HS-27A (cell line): ENCODE measurements around the gene GPR26.

Source experiments
- DNase-seq: peaks from one replicate; pipeline ENCODE4 v3.0.0-alpha.2; 2012; ENCODE audit warnings: low read depth, missing footprints

Gene GPR26, protein sequence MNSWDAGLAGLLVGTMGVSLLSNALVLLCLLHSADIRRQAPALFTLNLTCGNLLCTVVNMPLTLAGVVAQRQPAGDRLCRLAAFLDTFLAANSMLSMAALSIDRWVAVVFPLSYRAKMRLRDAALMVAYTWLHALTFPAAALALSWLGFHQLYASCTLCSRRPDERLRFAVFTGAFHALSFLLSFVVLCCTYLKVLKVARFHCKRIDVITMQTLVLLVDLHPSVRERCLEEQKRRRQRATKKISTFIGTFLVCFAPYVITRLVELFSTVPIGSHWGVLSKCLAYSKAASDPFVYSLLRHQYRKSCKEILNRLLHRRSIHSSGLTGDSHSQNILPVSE

DNA sequence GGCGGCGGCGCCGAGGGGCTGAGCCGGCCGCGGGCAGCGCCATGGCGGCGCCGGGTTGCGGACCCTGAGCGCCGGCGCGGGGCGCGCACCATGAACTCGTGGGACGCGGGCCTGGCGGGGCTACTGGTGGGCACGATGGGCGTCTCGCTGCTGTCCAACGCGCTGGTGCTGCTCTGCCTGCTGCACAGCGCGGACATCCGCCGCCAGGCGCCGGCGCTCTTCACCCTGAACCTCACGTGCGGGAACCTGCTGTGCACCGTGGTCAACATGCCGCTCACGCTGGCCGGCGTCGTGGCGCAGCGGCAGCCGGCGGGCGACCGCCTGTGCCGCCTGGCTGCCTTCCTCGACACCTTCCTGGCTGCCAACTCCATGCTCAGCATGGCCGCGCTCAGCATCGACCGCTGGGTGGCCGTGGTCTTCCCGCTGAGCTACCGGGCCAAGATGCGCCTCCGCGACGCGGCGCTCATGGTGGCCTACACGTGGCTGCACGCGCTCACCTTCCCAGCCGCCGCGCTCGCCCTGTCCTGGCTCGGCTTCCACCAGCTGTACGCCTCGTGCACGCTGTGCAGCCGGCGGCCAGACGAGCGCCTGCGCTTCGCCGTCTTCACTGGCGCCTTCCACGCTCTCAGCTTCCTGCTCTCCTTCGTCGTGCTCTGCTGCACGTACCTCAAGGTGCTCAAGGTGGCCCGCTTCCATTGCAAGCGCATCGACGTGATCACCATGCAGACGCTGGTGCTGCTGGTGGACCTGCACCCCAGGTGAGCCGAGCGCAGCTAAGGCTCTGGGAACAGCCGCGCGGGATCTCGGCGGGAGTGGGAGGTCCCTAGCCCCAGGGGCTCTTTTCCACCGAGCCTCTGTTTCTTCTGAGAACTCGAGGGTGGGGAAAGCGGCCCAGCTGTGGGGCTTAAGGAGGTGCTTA lies at the start of gene GPR26:
GPR26 (plus strand) TSS at position 38 of the 919 bp plus-strand sequence; CDS start at position 91, 53 bp downstream.
- DNase-seq: no peak

DNA sequence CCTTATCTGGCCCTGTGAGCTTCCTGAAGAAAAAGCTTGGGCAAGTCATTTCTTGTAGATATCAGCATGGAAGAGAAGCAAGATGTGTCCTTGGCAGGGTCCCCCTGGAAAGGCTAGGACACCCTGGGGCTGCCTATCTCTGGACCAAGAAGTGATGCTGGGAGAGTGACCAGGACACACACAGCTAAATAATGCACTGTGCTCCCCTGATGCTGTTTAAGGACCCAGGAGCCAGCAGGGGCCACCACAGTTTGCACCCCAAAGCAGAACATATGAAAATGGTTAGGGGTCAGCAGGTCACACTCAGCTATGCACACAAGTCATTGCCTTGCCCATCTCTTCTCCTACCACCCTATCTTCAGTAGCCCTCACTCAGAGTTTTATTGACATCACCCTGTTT lies 47.9 kb upstream of the GPR26 start:
- no peak for DNase-seq

DNA sequence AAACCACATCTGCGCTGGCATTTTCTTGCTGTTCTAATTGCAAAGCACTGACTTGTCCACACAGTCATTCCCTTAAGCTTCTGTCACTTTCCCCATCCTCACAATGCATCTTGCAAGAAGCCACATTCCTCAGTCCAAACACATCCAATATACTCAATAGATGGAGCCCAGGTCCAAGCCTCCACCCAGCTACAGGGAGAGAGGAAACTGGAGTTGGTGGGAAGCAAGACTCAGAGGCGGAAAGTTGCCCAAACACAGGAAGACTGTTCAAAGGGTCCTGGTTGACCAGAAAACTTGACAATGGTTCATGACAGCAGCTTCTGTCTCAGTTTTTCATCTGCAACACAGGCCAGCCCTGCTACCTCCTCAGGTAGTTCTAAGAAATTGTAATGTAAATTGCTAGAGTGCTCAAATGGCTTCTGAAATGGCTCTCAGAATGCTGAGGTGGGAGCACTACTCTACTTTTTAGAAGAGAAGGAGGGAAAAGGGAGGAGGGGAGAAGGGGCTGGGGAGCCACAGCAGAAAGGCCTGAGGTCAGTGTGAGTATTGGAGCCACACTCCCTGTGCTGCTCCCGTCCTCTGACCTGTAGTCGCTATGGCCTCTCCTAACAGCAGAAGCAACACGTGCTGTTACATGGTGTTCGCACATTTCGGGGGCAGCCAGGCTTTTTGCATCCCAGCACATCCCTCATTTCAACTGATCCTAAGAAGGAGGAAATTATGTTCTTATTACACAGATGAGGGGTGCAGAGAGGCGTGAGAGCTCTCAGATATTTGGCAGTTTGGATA lies 46.9 kb upstream of the GPR26 start:
- DNase-seq: no peak

DNA sequence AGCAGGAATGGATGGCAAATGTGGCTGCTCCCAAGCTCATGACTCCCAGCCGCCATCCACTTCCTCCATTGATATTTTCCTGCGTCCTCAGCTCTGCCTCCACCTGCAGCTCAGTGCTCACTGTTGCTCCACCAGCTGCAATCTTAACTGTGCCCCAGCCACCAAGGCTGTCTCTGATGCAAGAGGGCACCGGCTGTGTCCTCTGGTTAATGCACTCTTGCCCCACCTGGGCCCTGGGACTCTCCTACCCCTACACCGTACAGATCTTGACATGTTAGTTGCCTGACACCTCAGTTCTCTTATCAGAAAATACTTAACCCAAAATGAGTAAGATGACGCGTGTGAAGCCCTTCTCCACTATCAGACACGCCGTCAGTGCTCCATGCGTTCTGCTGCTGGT lies 45.5 kb upstream of the GPR26 start:
- no peak for DNase-seq

DNA sequence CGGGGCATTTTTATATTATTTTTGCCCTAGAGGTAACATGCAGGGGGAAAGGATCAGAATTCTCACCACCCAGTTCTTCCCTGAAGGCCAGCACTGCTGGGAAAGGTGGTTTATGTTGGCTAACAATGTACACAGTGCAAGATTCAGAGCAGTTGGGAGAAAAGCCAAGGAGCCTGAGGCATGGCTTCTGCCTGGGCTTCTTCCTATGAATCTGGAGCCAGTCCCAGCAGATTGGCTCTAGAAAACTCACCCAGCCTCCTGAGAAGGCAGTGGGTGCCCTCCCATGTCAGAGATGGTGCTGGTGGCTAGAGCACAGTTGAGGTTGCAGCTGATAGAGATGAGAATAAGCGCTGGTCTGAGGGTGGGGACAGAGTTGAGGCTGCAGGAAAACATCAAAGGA lies 44.7 kb upstream of the GPR26 start:
- no peak for DNase-seq

DNA sequence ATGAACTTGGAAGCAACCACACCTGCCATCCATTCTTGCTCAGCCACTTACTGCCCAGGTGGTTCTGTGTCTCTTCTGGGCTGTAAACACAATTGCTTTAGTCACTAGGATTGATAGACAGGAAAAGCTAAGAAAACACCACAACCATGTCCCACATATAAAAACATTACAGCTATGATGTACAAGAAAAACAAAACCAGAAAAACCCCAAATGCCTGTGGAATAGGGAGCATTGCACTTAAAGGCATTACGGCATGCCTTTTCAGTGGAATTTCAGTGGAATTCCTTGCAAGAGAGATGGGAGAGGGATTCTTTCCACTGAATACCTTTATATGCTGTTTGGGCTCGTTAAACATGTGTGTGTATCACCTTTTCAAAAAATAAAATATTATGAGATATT lies 44.2 kb upstream of the GPR26 start:
- DNase-seq: no peak

DNA sequence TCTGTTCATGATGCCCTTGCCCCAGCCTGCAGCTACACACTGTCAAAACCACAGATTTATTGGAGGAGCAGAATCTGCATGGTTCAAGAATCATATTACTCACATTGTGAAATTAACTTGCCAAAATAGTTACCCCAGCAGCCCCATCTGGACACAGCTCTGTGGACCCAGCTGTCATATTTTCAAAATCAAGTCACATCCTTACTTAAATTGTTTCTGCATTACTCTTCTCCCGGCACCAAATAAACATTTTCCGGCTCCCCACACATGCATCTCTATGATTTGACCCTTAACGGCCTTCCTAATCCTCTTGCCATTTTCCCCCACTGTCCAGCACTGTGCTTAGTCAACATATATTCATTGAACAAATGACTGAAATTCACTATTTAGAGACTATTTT lies 43.8 kb upstream of the GPR26 start:
- no peak for DNase-seq

DNA sequence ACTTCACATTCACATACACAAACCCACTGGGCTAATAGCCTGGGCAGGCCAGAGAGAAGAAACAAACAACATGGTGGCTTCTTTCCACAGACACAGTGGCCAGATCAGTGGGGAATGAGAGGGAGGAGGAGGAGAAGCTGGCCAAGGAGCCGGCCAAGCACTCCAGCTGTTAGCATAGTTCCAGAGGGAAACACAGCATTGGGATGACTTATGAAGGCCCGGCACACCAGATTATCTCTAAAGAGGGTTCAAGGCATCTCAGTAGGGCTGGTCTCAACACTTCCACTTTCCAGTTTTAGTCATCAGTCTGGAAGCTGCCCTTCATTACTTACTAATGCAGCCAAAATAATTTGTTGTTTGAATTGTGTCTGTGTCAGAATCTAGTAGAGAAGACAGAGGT lies 42.1 kb upstream of the GPR26 start:
- no peak for DNase-seq

DNA sequence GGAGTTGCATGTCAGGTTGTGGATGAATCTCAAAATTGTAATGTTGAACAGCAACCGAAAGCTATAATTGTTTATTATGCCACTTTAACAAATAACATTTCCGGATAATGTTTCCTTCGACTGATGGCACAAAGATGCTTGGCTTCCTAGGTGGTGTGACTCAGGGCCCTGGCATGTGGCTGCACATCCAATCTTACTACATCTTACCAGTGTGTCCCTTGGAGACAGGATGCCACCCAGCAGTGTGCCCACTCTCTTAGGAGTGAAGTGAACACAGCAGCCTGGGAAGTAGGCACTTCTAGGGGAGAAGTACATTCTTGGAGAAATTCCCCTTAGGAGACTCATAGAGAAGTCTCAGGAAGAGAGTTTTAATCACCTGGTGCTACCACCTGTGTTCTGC lies 33.0 kb upstream of the GPR26 start:
- DNase-seq: no peak

DNA sequence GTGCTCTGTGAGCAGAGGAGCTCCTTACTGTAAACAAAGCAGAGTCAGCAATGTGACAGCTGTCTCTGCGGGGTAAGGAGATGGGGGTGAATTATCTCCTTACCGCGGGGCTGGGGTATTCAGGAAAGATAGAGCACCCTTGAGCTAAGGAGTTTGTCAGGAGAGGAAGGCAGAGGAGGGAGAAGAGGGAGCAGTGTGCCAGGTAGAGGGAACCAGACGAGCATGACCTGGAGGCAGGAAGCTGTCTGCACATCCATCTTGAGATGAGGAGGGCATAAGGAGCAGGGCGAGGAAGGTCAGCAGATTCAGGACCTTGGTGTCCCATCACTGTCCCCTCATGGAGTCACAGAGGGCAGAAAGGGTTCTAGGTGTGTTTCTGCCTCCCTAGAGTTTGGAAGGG lies 32.5 kb upstream of the GPR26 start:
- no peak for DNase-seq

DNA sequence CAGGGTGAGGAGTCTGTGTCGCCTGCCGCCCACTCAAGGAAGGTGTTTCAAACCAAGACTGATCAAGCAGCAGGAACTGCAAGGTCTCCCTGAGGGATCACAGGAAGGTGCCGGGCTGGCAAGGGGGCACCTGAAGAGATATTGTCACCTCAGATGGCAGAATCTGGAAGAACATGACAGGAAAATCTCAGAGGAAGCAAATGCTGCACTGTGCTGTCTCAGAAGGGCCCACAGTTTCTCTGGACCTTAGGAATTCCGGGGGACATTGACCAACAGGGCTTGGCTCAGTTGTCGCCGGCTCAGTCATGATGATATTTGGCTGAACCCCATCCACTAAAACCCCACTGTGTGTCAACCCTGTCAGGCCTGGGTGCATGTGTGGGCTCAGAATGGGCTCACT lies 31.9 kb upstream of the GPR26 start:
- no peak for DNase-seq

DNA sequence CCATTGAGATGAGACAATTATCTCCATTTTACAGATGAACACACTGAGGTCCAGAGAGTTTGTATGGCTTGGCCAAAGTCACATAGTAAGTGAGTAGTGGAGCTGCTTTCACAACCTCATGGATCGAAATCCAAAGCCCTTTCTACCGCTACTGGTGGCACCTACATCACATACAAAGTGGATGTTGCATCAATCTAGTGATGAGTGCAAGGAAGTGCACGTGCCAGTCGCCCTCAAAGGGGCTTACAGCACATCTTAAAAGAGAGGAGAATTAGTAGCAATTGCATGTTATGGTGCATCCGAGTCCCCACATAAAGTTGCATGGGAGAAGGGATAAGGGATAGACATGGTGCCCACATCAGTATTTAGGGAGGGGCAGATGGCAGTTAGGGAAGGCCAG lies 31.0 kb upstream of the GPR26 start:
- DNase-seq: no peak

DNA sequence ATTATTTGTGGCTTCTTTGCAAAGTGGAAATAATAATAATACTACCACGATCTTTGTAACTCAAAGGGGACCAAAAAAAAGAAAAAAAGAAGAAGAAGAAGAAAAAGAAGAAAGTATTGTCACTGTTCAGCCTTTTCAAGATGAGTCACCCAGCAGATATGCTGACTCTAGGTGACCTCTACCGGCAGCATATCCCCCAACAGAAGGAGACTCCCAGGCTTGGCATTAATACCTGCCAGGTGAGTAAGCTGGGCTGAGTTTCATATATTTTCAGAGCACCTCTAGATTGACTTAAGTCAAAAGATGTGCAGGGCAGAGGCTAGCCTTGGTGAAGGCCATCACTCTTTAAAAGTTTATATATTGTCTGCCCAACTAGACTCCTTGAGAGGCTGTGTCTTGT lies 30.4 kb upstream of the GPR26 start:
- DNase-seq: no peak

DNA sequence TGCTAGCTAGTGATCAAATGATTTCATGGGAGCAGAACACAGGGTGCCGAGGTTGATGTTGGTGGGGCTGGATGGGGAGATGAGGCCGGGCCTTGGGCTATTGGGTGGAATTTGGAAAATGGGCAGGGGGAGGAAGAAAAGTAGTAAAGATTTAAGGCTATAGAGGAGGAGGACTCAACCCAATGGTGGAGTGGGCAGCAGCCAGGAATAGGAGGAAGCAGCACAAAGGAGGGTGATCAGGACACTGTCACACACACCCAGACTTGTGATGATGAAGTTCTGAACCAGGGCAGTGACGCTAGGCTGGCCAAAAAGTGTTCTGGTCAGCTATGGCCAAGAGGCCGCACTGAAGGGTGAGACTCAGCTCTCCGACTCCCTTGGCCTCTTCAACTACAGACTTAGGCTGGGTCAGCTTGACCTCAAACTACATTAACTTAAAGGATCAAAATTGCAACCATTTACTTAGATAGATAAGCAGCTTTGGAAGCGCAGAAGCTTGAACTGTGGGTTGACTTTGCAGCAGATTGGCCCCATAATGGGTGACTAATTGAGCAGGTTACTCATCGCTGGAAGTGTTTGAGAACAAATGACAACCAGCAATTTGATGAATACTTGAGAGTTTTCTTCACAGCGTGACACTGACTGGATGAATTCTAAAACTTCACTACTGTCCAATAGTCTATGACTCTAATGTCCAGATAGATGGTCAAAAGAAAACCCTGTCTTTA lies 29.4 kb upstream of the GPR26 start:
- no peak for DNase-seq

DNA sequence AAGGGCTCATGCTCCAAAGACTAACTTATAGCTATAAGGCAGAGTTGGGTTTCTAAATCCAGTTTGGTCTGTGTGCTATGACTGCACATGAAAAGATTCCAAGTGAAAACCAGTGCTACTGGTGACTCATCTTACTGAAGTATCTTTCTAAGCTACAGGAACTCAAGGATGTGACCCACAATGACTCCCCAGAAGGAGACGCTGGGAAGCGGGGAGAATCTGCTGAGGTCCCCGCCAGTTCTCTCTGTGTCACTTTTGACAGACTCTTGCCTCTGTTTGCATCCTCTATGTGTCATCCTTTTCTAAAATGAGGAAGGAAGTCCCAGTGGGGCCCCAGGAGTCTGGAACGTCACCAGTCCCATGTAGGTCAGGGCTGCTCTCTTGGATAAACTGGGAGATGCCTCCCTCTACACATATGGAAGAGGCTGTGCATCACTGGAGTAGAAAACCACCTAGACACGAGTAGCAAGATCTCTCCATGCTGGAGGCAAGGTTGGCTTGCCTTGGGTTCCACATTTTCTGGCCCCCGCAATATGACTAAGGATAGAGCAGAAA lies 28.8 kb upstream of the GPR26 start:
- DNase-seq: no peak

DNA sequence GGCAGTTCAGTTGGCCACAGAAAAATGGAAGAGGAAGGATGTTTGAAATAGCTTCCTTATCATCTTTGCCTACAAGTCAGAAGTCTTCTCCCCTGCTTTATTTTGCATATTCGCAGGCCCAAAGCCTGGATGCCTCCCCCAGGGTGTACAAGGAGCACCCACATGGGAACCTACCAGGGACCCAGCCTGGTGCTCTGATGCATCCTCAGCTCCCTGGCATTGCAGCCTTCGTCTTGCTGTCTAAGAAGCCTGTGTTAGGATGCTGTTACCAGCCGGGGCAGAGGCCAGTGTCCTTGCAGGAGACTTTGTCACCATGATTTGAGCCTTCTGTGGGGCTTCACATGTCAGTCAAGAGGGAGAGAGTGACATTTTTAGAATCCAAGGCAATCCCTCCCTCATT lies 27.0 kb upstream of the GPR26 start:
- no peak for DNase-seq

DNA sequence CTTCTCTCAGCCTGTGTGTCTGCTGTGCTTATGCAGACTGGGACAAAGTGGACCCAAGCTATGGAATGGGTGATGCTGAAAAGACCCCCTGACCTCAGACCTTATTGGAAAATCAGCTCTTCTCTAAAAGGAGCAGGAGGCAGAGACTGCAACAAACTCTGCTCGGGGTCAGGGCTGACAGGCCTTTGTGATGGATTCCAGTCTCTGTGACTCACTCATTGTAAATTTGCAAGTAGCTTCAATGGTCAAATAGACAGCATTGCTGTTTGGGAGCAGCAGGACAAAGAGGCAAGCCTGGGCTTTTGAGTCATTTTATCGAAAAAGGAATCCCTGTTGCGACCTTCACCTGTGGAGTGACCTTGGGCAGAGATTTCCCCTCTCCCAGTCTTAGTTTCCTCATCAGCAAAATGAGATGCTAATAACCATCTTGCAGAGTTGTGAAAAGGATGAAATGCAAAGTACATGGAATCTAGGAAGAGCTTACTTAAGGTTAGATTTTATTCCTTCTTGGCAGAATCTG lies 26.1 kb upstream of the GPR26 start:
- DNase-seq: no peak

DNA sequence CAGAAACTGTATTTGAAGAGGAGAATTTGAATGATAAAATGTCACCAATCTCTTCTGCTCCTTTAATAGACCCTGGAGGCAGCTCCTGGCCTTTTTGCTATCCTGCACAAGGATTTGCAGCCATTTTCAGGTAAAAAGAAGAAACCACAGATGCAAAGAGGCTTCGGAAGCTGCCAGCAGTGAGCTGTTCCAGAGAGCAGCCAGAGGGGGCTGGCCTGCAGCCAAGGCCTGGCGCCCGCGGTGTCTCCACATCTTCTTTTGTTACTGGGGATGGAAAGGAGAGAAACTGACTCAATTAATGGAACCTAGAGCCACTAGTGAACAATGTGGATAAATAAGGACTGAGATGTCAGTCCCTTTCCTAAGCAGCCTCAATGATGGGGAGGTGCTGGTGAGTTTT lies 23.9 kb upstream of the GPR26 start:
- no peak for DNase-seq

DNA sequence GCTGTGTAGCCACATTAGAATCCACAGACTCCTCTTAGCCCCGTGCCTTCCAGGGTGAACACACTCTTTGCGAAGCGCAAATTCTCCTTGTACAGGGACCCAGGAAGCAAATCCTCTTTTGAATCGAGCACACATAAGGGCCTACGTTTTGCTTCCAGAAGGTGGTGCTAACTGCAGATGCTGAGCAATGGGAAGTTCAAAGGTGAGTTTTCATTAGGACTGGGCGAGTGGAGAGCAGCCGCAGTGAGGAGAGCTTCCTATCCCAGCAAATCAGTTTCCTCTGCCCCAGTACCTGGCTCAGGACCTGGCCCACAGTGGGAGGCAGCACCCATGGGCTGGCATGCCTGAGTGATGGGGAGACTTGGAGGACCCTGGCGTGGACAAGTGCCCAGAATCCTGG lies 23.5 kb upstream of the GPR26 start:
- DNase-seq: no peak

DNA sequence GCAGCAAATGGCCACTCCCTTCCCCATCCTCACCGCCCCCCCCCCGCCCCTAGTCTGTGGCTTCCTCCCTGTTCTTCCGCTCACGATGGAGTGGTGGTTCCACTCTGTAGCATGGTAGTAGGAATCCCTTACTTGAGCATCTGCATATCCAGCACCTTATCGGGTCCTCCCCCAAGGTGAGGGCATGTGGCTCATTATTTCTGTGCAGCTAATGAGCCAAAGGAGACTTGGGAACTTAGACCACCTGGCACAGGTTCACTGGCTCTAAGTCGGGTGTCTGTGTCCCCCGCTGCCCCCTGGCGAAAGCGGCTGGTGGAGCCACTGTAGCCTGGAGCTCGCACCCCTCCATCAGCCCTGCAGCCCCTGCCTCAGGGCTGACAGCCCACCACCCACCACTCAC lies 22.8 kb upstream of the GPR26 start:
- no peak for DNase-seq

DNA sequence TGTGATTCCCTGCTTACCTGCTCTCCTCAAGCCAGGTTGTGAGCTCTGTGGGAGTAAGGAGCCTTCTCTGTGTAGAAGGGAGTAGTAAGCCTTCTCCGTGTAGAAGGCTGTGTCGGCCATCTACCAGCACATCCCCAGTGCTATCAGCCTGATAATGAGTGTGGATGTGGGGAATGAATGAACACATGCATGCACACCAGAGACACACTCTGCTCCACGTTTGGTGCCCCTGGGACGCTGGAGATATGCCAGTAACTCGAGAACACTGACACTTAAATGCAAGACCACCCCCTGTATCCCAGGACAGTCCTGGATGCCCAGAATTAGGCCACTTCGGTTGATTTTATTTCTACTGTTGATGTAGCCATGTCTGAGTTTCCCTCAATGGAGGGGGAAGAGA lies 21.1 kb upstream of the GPR26 start:
- no peak for DNase-seq
